Thoracic aorta (tissue), 2 donors: ENCODE measurements around the gene SOX13. TPM values are rescaled to one million over a fixed set of nuclear protein-coding genes. Genes with fewer than 3 reads are reported as not detected.
A peak's percentile ranks its signal among the peaks of the same experiment; 100 is the strongest.

Source experiments
- ATAC-seq: fragments of 150-250 bp; one replicate; pipeline ENCODE4 v1.8.0; 2017; ENCODE audit warnings: low read depth; ENCODE audit not compliant: insufficient number of reproducible peaks, low FRiP score
- DNase-seq: peaks from one replicate; pipeline ENCODE4 v3.0.0-alpha.2; 2020; ENCODE audit warnings: low spot score
- H3K27ac ChIP-seq, 2 donors: fragments of 200-600 bp; sonication (generic); 1 replicate in 1 of 2; 2 replicates in 1 of 2; pipeline ENCODE4 v1.5.1; 2016; ENCODE audit warnings: mild to moderate bottlenecking in 2 of 2, moderate library complexity in 2 of 2
- H3K27me3 ChIP-seq: fragments of 200-600 bp; sonication (generic); replicated peaks from 2 replicates; pipeline ENCODE4 v1.6.0; 2016; ENCODE audit warnings: mild to moderate bottlenecking; ENCODE audit not compliant: insufficient read depth
- H3K36me3 ChIP-seq: fragments of 200-600 bp; sonication (generic); one replicate; pipeline ENCODE4 v1.5.1; 2016
- H3K4me1 ChIP-seq, 2 donors: fragments of 200-600 bp; sonication (generic); 1 replicate in 1 of 2; 2 replicates in 1 of 2; pipeline versions ENCODE4 v1.5.1 to v1.6.0; 2016; ENCODE audit warnings: low read depth in 2 of 2, mild to moderate bottlenecking in 1 of 2; ENCODE audit not compliant: control insufficient read depth in 1 of 2
- H3K4me3 ChIP-seq: fragments of 200-600 bp; sonication (generic); 2 replicates; pipeline ENCODE4 v1.5.1; 2016; ENCODE audit warnings: mild to moderate bottlenecking
- H3K9me3 ChIP-seq: fragments of 200-600 bp; sonication (generic); 2 replicates; pipeline ENCODE4 v1.5.1; 2016
- total RNA-seq, 2 donors: library from RNA; depleted of rRNA; stranded (reverse); fragments of >200 nt; gene quantifications; one replicate each; pipeline versions ENCODE4 v1.1.0 to v1.2.3, GENCODE V29; 2016
- TF ChIP-seq, protein P1 (sequence below): fragments of 200-600 bp; sonication (generic); IDR thresholded peaks from one replicate; pipeline ENCODE4 v1.5.1; 2019; ENCODE audit warnings: antibody characterized with exemption

Gene SOX13
- total RNA-seq, 2 donors from 2014 or later: 27.2 to 33.2 TPM

- Histone ChIP-seq H3K27me3 (no peaks in the 10 kb centered on the region), H3K4me3 (no peak overlapping the region), H3K36me3 (peaks cover 17% of the 10 kb centered on the region), H3K9me3 (no peaks in the 10 kb centered on the region), H3K27ac (no peak overlapping the region), H3K4me1 (peaks cover 4 to 43% of the 10 kb centered on the region in 2 donors)
- ATAC-seq: peak; percentile 53
- no peak for DNase-seq
- TF ChIP-seq, protein P1, sequence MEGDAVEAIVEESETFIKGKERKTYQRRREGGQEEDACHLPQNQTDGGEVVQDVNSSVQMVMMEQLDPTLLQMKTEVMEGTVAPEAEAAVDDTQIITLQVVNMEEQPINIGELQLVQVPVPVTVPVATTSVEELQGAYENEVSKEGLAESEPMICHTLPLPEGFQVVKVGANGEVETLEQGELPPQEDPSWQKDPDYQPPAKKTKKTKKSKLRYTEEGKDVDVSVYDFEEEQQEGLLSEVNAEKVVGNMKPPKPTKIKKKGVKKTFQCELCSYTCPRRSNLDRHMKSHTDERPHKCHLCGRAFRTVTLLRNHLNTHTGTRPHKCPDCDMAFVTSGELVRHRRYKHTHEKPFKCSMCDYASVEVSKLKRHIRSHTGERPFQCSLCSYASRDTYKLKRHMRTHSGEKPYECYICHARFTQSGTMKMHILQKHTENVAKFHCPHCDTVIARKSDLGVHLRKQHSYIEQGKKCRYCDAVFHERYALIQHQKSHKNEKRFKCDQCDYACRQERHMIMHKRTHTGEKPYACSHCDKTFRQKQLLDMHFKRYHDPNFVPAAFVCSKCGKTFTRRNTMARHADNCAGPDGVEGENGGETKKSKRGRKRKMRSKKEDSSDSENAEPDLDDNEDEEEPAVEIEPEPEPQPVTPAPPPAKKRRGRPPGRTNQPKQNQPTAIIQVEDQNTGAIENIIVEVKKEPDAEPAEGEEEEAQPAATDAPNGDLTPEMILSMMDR: peak; percentile 99
Observed at GRCh38 chr1:204127597-204128242, 54.8 kb downstream of the SOX13 start.

DNA sequence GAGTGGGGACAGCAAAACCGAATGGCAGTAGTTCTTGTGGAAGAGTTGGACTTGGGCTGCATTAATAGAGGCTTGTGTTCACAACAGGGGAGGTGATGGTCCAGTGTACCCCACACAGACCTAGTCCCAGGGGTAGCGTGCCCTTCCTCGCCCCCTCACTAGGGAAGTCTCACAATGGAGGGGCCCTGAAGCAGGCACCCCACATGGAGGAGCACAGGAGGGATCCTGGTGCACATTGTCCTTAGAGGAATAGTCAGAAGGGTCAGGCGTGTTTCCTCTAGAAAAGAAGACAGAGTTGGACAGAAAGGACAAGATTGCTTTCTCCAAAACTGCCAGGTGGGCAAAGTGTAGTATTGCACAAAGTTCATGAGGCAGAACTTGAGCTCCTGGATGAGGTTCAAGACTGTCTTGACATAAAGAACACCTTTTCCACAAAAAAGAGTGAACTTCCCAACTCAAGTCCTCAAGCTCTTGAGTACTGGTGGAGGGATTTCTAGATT lies 55.6 kb downstream of the SOX13 start:
- Histone ChIP-seq H3K4me1 (peaks cover 4 to 43% of the 10 kb centered on the region in 2 donors), H3K36me3 (peaks cover 9% of the 10 kb centered on the region), H3K27me3 (no peaks in the 10 kb centered on the region), H3K27ac (no peak overlapping the region), H3K4me3 (no peak overlapping the region), H3K9me3 (no peaks in the 10 kb centered on the region)
- no peak for ATAC-seq
- no peak for DNase-seq
- TF ChIP-seq, protein P1: no peak

DNA sequence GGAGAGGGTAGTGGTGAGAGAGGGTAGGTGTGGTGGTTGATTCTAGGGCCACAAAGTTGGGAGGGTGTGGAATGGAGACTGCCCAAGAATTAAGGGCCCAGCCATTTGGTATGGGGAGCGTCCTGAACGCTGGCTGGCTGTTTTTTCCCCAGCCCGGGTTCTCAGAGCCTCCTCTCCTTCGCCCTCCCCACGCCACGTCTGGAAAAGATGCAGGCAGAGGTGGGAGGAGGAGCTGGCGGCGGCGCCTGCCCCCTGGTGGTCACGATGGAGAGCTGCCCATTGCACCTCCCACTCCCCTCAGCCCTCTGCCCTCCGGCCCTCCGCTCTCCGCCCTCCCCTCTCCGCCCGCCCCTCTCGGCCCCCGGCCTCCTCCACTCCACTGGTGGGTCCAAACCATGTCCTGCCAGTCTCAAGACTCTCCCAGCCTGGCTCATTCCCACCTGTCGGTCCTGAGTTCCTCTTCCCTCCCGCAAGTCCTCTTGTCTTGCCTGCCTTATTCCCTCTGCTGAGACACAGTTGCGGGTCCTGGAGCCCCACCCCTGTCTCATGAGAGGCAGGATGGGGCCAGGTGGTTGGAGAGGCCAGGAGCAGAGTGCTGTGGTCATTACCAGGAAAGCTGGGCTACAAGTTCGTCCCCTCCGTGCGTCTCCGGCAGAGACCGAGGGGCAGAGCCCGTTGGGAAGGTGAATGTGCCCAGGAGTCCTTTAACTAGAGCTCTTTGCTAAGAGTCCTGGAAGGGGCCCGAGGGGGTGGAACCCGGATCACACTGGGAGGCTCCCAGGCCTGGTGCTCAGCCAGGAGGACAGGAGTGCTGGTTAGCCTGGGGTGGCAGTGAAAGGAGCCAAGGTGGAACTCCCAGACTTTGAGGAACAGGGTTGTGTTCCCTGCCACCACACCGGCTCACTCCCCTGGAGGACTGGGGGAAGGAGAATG lies 56.3 kb downstream of the SOX13 start:
- peaks cover 4 to 43% of the 10 kb centered on the region in 2 donors for H3K4me1 ChIP-seq
- H3K36me3 ChIP-seq: peaks cover 13% of the 10 kb centered on the region
- no peak for DNase-seq
- no peaks in the 10 kb centered on the region for H3K27me3 ChIP-seq
- peak overlapping the region in 1 of 2 donors; percentile 6 for H3K27ac ChIP-seq
- H3K4me3 ChIP-seq: peak overlapping the region; percentile 59
- ATAC-seq: peak; percentile 60
- TF ChIP-seq, protein P1: peak; percentile 97
- H3K9me3 ChIP-seq: no peaks in the 10 kb centered on the region

- H3K27ac ChIP-seq: no peak overlapping the region
Observed at GRCh38 chr1:204130178-204130577, 57.3 kb downstream of the SOX13 start.

More at GRCh38 chr1:204130178-204130577, 57.3 kb downstream of the SOX13 start:
- Histone ChIP-seq H3K4me3 (no peak overlapping the region), H3K36me3 (peaks cover 13% of the 10 kb centered on the region), H3K27me3 (no peaks in the 10 kb centered on the region), H3K4me1 (peaks cover 4 to 43% of the 10 kb centered on the region in 2 donors), H3K9me3 (no peaks in the 10 kb centered on the region)
- ATAC-seq: no peak
- TF ChIP-seq, protein P1: no peak
- no peak for DNase-seq
